AG04449 (cell line): Measurements from ENCODE around the gene HSD3B1.

Experiments
- CTCF ChIA-PET: fragments of 350-600 bp; formaldehyde crosslinking; extraction: SDS; loops from one replicate; lab custom pipeline; 2021; ENCODE audit warnings: antibody characterized with exemption; lab: Yijun Ruan, JAX
- POLR2A ChIA-PET: fragments of 400-600, 350-600 bp; formaldehyde crosslinking; extraction: SDS; loops from one replicate; lab custom pipeline; 2020; ENCODE audit warnings: antibody characterized with exemption, inconsistent platforms; lab: Yijun Ruan, JAX
- DNase-seq: peaks from one replicate; pipeline ENCODE4 v3.0.0-alpha.2; 2010; ENCODE audit warnings: low read depth, low spot score
- H3K4me3 ChIP-seq: 2 replicates; pipeline ENCODE4 v1.5.1; 2011; ENCODE audit warnings: low read depth, mild to moderate bottlenecking, control low read depth, low read length
- TF ChIP-seq, protein P1 (sequence below): IDR thresholded peaks from one replicate; pipeline ENCODE4 v1.5.1; 2011; ENCODE audit warnings: mild to moderate bottlenecking, moderate library complexity, low read length, control low read depth, inconsistent platforms; ENCODE audit not compliant: insufficient read depth; ENCODE audit errors: missing control alignments

The HSD3B1 gene

DNA sequence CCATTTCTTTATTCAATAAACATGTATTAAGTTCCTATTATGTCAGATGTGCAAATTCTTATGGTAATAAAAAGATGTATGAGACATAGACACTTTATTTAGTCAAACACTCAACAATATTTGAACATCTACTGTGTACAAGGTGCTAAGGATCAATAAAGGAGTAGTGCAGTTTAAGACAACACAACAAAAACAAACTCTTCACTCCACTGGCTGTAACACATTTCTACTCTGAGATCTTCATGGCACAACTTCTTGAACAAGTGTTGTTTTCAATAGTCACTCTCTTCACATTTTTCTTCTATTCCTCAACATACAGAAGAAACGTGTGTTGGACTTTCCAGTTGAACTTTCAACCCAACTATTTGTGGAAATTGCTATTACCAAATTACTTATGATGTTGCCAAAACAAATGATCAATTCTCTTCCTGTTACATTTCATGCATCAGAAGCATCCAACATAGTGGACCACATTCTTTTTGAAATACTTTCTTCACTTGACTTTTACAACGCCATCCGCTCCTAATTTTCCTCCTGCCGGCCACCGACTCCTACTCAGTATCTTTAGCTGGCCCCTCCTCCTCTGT, 25.4 kb downstream of the HSD3B1 start:
- CTCF ChIA-PET, result no interaction called here

DNA sequence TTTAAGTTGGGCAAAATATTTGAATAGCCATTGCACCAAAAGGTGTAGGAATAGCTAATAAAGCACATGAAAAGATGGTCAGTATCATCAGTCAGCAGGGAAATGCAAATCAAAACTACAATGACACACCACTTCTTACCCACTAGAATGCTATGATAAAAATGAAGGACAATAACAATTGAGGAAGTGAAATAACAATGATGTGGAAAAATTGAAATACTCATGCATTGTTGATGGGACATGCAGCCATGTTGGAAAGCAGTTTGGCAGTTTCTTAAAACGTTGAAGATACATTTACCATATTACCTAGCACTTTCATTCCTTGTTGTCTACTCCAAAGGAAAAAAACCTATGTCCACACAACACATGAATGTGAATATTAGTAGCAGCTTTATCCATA, 28.4 kb downstream of the HSD3B1 start:
- CTCF ChIA-PET, result no interaction called here
- DNase-seq, result no peak
- POLR2A ChIA-PET, result no interaction called here
- TF ChIP-seq, protein P1, sequence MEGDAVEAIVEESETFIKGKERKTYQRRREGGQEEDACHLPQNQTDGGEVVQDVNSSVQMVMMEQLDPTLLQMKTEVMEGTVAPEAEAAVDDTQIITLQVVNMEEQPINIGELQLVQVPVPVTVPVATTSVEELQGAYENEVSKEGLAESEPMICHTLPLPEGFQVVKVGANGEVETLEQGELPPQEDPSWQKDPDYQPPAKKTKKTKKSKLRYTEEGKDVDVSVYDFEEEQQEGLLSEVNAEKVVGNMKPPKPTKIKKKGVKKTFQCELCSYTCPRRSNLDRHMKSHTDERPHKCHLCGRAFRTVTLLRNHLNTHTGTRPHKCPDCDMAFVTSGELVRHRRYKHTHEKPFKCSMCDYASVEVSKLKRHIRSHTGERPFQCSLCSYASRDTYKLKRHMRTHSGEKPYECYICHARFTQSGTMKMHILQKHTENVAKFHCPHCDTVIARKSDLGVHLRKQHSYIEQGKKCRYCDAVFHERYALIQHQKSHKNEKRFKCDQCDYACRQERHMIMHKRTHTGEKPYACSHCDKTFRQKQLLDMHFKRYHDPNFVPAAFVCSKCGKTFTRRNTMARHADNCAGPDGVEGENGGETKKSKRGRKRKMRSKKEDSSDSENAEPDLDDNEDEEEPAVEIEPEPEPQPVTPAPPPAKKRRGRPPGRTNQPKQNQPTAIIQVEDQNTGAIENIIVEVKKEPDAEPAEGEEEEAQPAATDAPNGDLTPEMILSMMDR, result no peak
- no peak overlapping the region for H3K4me3 ChIP-seq

More for the DNA sequence above, 25.4 kb downstream of the HSD3B1 start:
- POLR2A ChIA-PET, result no interaction called here
- DNase-seq, result no peak
- no peak overlapping the region for H3K4me3 ChIP-seq
- TF ChIP-seq, protein P1, result no peak

DNA sequence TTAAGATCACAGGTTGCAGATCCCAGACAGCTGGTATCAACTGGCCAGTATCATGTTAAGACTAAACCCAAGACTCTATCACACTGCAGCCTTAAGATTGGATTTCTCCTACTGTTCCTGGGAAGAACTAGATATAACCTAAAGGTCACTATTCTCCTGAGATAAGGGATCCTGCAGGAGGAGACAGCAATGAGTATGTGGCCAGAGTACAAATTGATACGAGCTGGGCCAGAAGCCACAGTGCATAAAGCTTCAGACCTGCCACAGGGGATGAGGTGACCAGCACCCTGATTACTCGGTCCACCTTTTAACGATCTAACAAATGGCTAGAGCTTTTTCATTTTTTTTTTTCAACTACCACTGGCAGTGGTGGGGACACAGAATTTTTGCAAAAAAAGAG, 31.0 kb downstream of the HSD3B1 start:
- no peak for DNase-seq
- TF ChIP-seq, protein P1, result no peak
- no peak overlapping the region for H3K4me3 ChIP-seq
- CTCF ChIA-PET, result interaction anchor here (1.0 kb wide), 1 partner anchor 11 kb away, joined by 3 read pairs; no protein-coding TSS in a partner anchor
- POLR2A ChIA-PET, result no interaction called here

DNA sequence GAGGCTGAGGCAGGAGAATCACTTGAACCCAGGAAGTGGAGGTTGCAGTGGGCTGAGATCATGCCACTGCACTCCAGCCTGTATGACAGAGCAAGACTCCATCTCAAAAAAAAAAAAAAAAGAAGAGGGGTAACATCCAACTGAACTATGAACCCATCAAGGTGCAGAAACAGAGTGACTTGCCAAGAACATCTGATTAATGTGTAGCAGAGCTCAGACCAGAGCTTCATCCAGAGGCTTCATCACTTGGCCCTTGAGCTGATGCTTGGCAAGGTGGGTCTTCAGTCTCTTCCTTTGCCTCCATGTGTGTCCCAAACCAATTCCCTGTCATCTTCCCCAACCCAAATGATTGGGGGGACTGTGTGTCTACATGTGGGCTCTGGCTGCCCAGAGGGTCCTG, 32.6 kb downstream of the HSD3B1 start:
- POLR2A ChIA-PET, result no interaction called here
- TF ChIP-seq, protein P1, result no peak
- no peak overlapping the region for H3K4me3 ChIP-seq
- DNase-seq, result no peak
- CTCF ChIA-PET, result no interaction called here

DNA sequence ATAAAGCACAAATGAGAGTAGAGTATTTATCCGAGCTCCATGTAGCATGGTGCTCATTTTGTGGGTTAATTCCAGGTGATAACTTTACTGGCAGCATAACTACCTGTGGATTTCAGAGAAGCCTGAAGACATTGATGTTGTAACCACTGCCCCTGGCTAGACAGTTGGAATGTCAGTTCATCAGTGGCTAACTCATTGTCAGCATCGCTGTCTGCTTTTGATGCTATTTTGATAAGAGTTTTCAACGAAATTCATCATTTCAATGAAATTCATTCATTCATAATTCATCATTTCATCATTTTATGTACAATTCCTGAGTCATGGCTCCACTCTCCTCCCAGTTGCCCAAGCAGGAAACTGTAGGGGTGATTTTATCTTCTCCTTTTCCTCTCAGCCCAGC, 34.4 kb downstream of the HSD3B1 start:
- ChIA-PET POLR2A (no interaction called here), CTCF (no interaction called here)
- H3K4me3 ChIP-seq, result no peak overlapping the region
- DNase-seq, result no peak
- TF ChIP-seq, protein P1, result no peak

DNA sequence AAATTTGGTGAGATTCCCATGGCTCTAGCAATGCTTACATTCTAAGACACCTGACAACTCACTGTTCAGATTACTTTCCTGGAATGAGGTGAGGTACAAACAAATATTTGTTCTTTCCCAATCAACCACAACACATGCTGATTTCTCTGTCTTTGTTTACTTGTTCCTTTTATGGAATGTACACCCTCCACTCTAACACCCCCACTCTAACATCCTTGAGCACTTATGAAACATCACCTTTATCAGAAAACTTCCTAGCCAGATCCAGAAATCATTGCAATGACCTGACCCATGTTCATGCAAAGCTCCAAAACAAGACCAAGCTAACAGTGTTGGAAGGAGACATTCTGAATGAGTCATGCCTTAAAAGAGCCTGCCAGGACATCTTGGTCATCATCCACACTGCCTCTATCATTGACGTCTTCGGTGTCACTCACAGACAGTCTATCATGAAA, 35.5 kb downstream of the HSD3B1 start:
- no peak overlapping the region for H3K4me3 ChIP-seq
- CTCF ChIA-PET, result no interaction called here
- no peak for DNase-seq
- TF ChIP-seq, protein P1, result no peak
- POLR2A ChIA-PET, result no interaction called here
